ENCODE measurements around the gene RFNG. TPM values are rescaled to one million over a fixed set of nuclear protein-coding genes. Genes with fewer than 3 reads are reported as not detected.

RFNG gene
- total RNA-seq, 1 donor from 2014 or later: 40.2 TPM

GRCh38 chr17:82059272-82060000 is 7.8 kb upstream of the RFNG start:
- Histone ChIP-seq H3K27me3 (ENCODE audit: insufficient read depth, low read length) (no peaks in the 10 kb centered on the region), H2AFZ (ENCODE audit: low read depth, low read length) (no peak overlapping the region), H3K79me2 (ENCODE audit: insufficient read depth, low read length) (peaks cover 19% of the 10 kb centered on the region), H3K4me2 (ENCODE audit: low read length) (no peak overlapping the region), H4K20me1 (ENCODE audit: insufficient read depth, low read length) (peaks cover 57% of the 10 kb centered on the region), H3K9me3 (ENCODE audit: insufficient read depth, low read depth, low read length) (no peaks in the 10 kb centered on the region), H3K27ac (ENCODE audit: low read depth, low read length) (no peak overlapping the region), H3K36me3 (ENCODE audit: insufficient read depth, low read length) (peaks cover 5% of the 10 kb centered on the region), H3K9ac (ENCODE audit: low read length) (no peak overlapping the region), H3K4me1 (ENCODE audit: insufficient read depth, low read length) (no peaks in the 10 kb centered on the region), H3K4me3 (ENCODE audit: insufficient read depth, low read depth, low read length) (no peak overlapping the region)
- Mint-ChIP-seq H3K27me3 (ENCODE audit: low read depth, unreplicated experiment) (no peaks in the 10 kb centered on the region), H3K9me3 (ENCODE audit: unreplicated experiment) (no peaks in the 10 kb centered on the region), H3K4me3 (ENCODE audit: unreplicated experiment) (no peak overlapping the region), H3K4me1 (ENCODE audit: low read depth, unreplicated experiment) (no peaks in the 10 kb centered on the region), H3K27ac (ENCODE audit: unreplicated experiment) (no peak overlapping the region), H3K36me3 (ENCODE audit: low read depth, unreplicated experiment) (peaks cover 3% of the 10 kb centered on the region)
- no peak for FAIRE-seq
- no peak for DNase-seq (ENCODE audit: low read depth)
- TF ChIP-seq EZH2 (IDR thresholded peaks at IDR 0.05; ENCODE audit: insufficient read depth, low read length) (no peak), CTCF (IDR thresholded peaks at IDR 0.05; ENCODE audit: insufficient read depth, low read depth, low read length) (no peak)

DNA sequence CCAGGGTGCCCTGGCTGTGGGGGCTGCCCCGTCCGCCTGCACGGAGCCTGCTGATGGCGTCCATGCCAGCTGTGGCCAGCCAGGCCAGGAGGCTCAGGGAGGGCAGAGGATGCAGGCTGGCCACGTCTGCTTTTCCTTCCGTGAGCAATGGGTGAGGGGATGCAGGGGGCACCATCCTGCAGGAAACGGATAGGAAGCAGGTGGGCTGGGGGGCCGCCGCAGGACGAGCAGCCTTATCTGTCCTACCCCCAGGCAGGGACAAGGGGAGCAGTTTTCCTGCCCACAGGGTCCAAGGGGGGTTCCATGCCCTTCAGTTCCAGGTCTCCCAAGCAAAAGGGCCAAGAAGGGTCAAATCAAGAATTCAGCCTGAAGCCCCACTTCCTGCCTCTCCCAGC is 7.2 kb upstream of the RFNG start:
- Histone ChIP-seq H3K9ac (ENCODE audit: low read length) (no peak overlapping the region), H3K79me2 (ENCODE audit: insufficient read depth, low read length) (peaks cover 19% of the 10 kb centered on the region), H3K4me3 (ENCODE audit: insufficient read depth, low read depth, low read length) (no peak overlapping the region), H3K27me3 (ENCODE audit: insufficient read depth, low read length) (no peaks in the 10 kb centered on the region), H3K4me2 (ENCODE audit: low read length) (no peak overlapping the region), H3K9me3 (ENCODE audit: insufficient read depth, low read depth, low read length) (no peaks in the 10 kb centered on the region), H3K4me1 (ENCODE audit: insufficient read depth, low read length) (no peaks in the 10 kb centered on the region), H3K36me3 (ENCODE audit: insufficient read depth, low read length) (peaks cover 5% of the 10 kb centered on the region), H4K20me1 (ENCODE audit: insufficient read depth, low read length) (peaks cover 52% of the 10 kb centered on the region), H2AFZ (ENCODE audit: low read depth, low read length) (no peak overlapping the region), H3K27ac (ENCODE audit: low read depth, low read length) (no peak overlapping the region)
- H3K4me1 Mint-ChIP-seq (ENCODE audit: low read depth, unreplicated experiment): no peaks in the 10 kb centered on the region
- no peaks in the 10 kb centered on the region for H3K9me3 Mint-ChIP-seq (ENCODE audit: unreplicated experiment)
- H3K36me3 Mint-ChIP-seq (ENCODE audit: low read depth, unreplicated experiment): peaks cover 3% of the 10 kb centered on the region
- FAIRE-seq (no peak), DNase-seq (ENCODE audit: low read depth) (no peak)
- H3K4me3 Mint-ChIP-seq (ENCODE audit: unreplicated experiment): no peak overlapping the region
- H3K27ac Mint-ChIP-seq (ENCODE audit: unreplicated experiment): no peak overlapping the region
- no peak for TF ChIP-seq EZH2 (IDR thresholded peaks at IDR 0.05; ENCODE audit: insufficient read depth, low read length)
- TF ChIP-seq CTCF (IDR thresholded peaks at IDR 0.05; ENCODE audit: insufficient read depth, low read depth, low read length): no peak
- H3K27me3 Mint-ChIP-seq (ENCODE audit: low read depth, unreplicated experiment): no peaks in the 10 kb centered on the region

DNA sequence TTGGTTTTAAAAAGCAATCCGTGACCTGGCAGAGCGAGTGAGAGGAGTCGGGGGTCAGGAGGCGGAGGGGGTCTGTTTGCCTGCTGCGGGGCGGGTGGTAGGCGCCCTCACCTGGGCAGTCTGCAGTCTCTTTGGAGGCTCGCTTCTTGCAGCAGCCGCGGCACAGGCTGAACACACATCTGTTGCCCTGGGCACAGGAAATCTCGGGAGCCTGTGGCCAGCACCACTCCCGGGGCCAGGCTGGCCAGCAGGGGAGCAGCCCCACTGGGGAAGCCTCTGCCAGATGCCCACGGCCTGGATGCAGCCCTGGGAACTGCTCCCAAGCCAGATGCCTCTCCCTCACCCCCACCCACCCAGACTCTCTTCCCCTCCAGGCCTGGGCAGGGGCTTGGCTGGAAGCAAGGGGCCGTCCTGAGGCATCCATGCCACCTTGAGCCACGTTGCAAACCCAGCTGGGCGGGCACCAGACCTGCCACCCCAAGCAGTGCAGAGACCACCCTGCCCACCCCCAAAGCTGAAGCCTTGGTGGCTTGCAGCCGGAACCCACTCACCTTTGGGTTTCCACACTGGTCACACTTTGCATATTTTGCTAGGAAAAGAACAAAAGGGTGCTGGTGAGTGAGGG is 6.7 kb upstream of the RFNG start:
- H3K27ac ChIP-seq (ENCODE audit: low read depth, low read length): no peak overlapping the region
- Mint-ChIP-seq H3K4me1 (ENCODE audit: low read depth, unreplicated experiment) (no peaks in the 10 kb centered on the region), H3K27me3 (ENCODE audit: low read depth, unreplicated experiment) (no peaks in the 10 kb centered on the region), H3K36me3 (ENCODE audit: low read depth, unreplicated experiment) (peaks cover 3% of the 10 kb centered on the region), H3K4me3 (ENCODE audit: unreplicated experiment) (no peak overlapping the region), H3K9me3 (ENCODE audit: unreplicated experiment) (no peaks in the 10 kb centered on the region), H3K27ac (ENCODE audit: unreplicated experiment) (no peak overlapping the region)
- no peak overlapping the region for H3K4me2 ChIP-seq (ENCODE audit: low read length)
- peaks cover 5% of the 10 kb centered on the region for H3K36me3 ChIP-seq (ENCODE audit: insufficient read depth, low read length)
- H4K20me1 ChIP-seq (ENCODE audit: insufficient read depth, low read length): peaks cover 48% of the 10 kb centered on the region
- FAIRE-seq (no peak), DNase-seq (ENCODE audit: low read depth) (no peak)
- TF ChIP-seq CTCF (IDR thresholded peaks at IDR 0.05; ENCODE audit: insufficient read depth, low read depth, low read length): no peak
- no peak for TF ChIP-seq EZH2 (IDR thresholded peaks at IDR 0.05; ENCODE audit: insufficient read depth, low read length)
- H3K9me3 ChIP-seq (ENCODE audit: insufficient read depth, low read depth, low read length): no peaks in the 10 kb centered on the region
- no peaks in the 10 kb centered on the region for H3K4me1 ChIP-seq (ENCODE audit: insufficient read depth, low read length)
- H3K79me2 ChIP-seq (ENCODE audit: insufficient read depth, low read length): peaks cover 19% of the 10 kb centered on the region
- H2AFZ ChIP-seq (ENCODE audit: low read depth, low read length): no peak overlapping the region
- H3K27me3 ChIP-seq (ENCODE audit: insufficient read depth, low read length): no peaks in the 10 kb centered on the region
- no peak overlapping the region for H3K4me3 ChIP-seq (ENCODE audit: insufficient read depth, low read depth, low read length)
- no peak overlapping the region for H3K9ac ChIP-seq (ENCODE audit: low read length)
